ENCODE measurements around the gene ENPEP.
"Not testable (repeated sequence)": the region's sequence is repeated elsewhere in the genome, so short reads cannot be mapped to it uniquely, and the experiment has no call there.

ENPEP gene

DNA sequence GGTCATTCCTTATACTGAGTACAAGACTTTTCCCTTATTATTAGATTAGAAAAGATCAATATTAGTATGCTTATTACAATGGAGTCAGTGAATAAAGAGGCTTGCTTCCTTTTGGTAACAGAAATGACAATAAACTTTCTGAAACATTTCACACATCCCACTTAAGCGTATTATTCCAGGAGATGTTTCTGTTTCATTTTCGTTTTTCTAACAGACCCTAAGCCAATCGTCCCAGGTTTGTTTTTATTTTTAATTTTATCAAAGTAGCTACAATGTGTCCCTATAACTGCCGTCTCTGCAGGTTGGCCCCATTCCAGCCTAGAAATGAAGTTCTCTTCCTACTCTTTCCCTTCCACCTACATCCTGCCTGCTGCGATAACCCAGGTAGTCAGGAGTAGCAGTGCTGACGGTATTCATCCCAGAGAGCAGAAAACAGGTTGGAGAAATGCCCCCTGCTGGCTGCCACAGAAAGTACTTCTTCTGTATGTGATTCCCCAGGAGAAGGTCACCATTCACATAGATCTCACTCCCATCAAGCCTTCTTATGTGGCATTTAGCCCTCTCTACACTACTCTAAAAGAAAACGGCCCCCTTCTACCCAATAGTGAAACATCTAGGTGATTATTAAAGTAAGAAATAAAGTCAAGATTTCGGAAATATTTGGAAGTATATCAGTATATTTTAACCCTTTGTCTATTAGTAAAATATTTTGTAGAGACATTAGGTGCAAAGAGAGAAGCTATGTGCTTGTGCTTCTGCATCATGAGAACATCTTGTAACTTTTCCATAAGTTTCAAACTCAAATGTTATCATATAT, 40.4 kb downstream of the ENPEP start:
- FAIRE-seq = peak; percentile 72

DNA sequence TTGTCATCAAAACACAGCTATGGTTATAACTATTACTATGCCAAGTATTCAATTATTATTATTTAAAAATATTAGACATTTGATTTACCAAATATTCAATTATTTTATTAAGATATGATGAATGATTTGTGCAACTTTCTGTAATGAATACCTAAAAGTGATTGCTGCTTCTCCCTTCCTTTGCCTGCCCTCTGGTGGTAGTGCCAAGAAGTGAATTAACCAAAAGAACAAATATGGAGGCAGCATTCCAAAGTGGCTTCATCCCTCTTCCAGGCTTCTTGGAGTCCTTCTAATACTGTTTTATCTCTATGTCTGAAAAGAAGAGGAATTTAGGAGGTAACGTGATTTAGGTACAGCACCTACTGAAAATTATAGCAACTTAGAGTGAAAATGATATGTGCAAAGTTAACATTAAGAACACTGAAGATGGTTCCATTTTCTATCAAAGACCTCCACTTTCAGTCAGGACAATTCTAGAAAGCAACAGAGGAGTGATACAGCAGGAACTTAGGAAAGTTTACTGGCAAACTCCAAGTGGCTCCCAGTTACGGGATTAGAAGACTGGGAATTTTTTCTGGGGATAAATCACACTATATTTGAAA, 43.0 kb downstream of the ENPEP start:
- no peak for FAIRE-seq
- DNase-seq (ENCODE audit: insufficient read length, low spot score) = no peak

More for the DNA sequence above, 40.4 kb downstream of the ENPEP start:
- peak; percentile 66 for DNase-seq (ENCODE audit: insufficient read length, low spot score)

DNA sequence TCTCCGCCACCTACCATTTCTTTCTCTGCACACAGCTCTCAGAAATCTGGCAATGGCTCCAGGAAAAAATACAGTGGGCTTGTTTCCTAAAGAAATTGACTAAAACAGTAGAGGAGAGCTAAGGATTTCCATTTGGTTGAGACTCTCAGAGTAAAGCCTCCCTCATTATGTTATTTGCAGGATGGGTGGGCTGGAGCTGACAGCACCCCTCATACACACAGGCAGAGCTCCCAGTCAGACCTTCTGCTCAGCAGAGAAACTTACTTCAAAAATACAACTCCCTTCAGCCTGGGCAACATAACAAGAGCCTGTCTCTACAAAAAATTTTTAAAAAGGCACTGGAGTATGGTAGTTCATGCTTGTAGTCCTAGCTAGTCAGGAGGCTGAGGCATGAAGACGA, 44.9 kb downstream of the ENPEP start:
- no peak for FAIRE-seq

GRCh38 chr4:110526589-110526988, 50.6 kb downstream of the ENPEP start:
- FAIRE-seq = no peak
- no peak for DNase-seq (ENCODE audit: insufficient read length, low spot score)

More for the DNA sequence above, 44.9 kb downstream of the ENPEP start:
- DNase-seq (ENCODE audit: insufficient read length, low spot score) = no peak

DNA sequence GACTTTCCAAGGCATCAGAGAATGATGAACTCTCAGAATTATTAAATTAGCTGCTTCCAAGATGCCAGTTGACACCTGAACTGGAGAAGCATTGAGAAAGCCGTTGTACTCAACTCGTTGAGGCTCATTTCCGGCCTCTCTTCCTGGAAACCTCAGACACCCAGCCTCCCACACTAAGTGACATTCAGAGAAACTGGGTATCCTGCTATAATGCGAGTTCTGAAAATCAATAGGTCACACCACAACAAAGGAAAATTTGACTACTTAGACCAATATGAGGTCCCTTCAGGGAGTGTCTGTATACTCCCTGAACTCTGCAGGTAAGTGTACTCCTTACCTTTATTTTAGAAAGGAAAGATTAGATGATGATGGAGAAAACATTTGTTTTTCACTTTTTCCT, 51.2 kb downstream of the ENPEP start:
- FAIRE-seq (no peak), DNase-seq (ENCODE audit: insufficient read length, low spot score) (no peak)

DNA sequence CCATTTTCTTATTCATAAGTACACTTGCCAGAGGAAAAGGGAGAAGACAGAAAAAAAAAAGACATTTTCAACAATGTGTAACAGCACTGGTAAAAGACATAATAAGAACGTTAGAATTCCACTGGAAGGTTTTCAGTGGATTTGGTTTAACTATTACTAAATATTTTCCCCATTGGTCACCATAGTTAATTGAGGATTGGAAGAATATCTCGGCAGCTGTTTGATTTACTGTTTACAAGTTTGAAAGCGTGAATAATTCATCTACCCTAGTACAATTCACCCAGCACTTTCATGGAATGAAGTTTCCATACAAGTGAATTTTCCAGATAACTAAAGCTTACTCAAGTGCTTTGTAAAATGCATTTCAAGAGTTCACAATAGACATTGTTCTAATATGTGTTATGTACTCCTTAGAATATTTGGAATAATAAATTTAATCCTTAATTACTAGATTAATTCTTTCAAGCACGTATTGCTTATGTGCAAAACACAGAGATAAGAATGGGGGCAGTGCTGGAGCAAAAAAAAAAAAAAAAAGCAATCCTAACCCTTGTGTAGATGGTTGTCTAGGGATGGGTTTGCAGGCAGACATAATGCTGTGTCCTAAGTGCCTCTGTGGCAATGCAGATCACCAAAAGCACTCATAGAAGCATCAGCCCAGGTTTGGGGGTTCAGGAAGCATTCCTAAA, 57.1 kb downstream of the ENPEP start:
- DNase-seq (ENCODE audit: insufficient read length, low spot score) (no peak), FAIRE-seq (no peak)

DNA sequence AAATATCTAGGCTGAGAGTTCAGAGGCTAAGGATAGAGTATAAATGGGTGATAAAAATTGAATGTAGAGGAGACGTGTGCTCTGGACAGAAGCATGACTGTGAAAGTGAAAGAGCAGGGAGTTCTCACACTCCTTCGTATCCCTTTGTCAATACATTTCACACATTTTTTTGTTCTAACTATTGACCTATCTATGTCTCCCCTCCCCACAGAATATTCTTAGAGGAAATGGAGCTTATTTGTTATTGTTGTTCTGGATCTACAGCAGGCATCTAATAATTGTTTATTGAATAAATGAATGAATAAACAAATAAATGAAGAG, 57.6 kb downstream of the ENPEP start:
- FAIRE-seq (no peak), DNase-seq (ENCODE audit: insufficient read length, low spot score) (no peak)

GRCh38 chr4:110533940-110534339, 58.0 kb downstream of the ENPEP start:
- DNase-seq (ENCODE audit: insufficient read length, low spot score) (peak; percentile 65), FAIRE-seq (no peak)

- DNase-seq (ENCODE audit: insufficient read length, low spot score) = no peak
- FAIRE-seq = no peak
Measured at GRCh38 chr4:110540581-110540980, 64.6 kb downstream of the ENPEP start.

DNA sequence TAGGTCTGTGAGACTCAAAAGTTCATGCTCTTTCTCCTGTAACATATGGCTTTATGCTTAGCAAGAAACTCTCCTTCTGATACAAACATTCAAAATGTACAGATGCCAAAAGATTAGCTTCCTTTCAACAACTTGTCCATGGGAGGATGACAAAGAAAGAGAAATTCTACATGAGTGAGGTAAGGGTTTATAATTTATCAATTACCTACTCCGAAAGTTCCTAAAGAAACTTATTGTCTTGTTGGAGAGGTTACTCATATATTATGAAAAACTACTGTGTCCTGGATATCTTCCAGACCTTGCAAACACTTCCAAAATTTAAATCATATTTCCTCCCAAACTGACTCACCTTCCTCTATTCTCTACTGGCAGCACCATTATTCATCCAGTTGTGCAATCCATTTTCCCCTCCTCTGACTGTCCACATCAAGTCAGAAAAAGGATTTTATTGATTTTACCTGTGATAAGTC, 65.1 kb downstream of the ENPEP start:
- FAIRE-seq (no peak), DNase-seq (ENCODE audit: insufficient read length, low spot score) (no peak)

DNA sequence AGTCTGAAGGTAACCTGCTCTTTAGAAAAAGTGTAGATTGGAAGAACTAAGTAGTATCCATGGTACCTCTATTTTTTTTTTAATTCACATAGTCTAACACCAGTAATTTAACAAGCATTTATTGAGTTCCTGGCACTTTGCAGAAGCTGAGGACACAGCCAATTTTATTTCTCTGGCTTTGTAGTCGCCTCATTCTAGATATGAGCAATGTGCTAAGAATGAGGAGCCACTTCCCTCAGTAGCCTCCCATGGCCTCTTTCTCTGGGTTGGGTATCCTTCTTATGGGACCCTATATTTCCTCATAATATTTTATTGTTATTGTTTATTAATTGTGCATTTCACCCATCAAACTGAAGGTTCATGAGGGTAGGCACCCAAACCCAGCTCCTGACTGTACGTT, 67.6 kb downstream of the ENPEP start:
- DNase-seq (ENCODE audit: insufficient read length, low spot score) (no peak), FAIRE-seq (no peak)

DNA sequence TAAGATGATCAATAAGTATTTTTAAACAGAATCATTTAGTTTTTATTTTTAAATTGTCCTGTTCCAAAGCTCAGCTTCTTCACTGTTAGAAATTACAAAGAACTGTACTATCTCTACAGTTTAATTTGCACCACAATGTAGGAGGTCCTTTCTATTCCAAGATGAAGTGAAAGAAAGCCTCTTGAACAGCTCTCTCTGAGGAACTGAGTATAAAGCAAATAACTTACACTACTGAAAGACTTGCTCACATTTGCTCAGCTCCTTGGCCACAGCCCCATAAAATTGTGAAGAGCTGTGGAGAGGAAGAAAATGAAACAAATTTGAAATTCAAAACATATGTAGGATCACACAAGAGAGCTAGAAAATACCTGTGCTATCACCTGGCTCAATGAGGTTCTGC, 68.6 kb downstream of the ENPEP start:
- FAIRE-seq = no peak
- no peak for DNase-seq (ENCODE audit: insufficient read length, low spot score)

- peak; percentile 9 for FAIRE-seq
Measured at GRCh38 chr4:110550260-110550659, 74.3 kb downstream of the ENPEP start.

DNA sequence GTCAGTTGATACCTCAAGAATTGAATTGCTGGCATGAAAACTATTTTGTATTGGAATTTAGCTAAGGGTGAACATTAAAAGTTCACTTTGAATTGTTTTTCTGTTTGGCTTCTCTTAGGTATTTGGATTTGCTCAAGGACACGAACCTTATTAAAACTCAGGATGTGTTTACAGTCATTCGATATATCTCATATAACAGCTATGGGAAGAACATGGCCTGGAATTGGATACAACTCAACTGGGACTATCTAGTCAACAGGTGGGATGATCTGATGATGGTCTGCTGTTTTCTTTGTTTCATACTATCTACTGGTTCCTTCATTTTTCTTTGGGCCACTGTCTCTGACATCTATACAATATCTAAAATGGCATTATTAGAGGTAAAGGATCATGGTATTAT, 77.2 kb downstream of the ENPEP start:
- DNase-seq (ENCODE audit: insufficient read length, low spot score) (no peak), FAIRE-seq (no peak)

More at GRCh38 chr4:110550260-110550659, 74.3 kb downstream of the ENPEP start:
- no peak for DNase-seq (ENCODE audit: insufficient read length, low spot score)

- DNase-seq (ENCODE audit: insufficient read length, low spot score) (no peak), FAIRE-seq (no peak)
Measured at GRCh38 chr4:110567214-110567613, 91.3 kb downstream of the ENPEP start.

GRCh38 chr4:110576696-110577095, 100.7 kb downstream of the ENPEP start:
- not testable (repeated sequence) for FAIRE-seq; DNase-seq (ENCODE audit: insufficient read length, low spot score)

DNA sequence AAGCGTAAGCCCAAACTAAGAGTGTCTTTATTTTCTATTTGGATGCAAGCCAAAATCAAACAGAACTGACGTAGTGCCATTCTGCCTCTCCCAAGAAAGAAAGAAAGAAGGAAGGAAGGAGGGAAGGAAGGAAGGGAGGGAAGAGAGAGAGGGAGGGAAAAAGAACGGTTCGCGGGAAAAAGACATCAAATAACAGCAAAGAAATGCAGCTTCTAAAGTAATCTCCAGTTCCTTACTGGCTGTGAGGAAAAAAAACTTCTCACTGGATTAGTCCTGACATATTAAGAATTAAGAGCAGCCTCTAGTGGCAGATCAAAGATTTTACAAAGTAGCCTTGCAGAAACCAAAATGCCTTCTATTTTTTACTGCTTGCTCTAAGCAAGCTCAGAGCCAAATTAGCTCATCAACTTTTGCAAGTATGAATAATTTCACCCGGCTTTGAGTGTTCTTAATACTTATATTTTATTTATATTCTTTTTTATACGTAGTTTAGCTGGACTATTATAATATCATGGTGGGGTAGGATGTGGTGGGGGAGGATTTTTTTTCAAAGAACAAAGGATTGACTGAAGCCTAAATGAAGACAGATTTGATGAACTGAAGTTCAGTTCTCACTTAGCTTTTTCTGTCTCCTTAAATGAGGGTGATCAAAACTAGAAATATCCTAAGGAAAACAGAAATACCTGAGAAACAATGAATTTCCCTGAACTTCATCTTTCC, 110.3 kb downstream of the ENPEP start:
- FAIRE-seq (no peak), DNase-seq (ENCODE audit: insufficient read length, low spot score) (peak; percentile 73)

- no peak for DNase-seq (ENCODE audit: insufficient read length, low spot score)
- FAIRE-seq = no peak
Measured at GRCh38 chr4:110587666-110588285, 111.8 kb downstream of the ENPEP start.

DNA sequence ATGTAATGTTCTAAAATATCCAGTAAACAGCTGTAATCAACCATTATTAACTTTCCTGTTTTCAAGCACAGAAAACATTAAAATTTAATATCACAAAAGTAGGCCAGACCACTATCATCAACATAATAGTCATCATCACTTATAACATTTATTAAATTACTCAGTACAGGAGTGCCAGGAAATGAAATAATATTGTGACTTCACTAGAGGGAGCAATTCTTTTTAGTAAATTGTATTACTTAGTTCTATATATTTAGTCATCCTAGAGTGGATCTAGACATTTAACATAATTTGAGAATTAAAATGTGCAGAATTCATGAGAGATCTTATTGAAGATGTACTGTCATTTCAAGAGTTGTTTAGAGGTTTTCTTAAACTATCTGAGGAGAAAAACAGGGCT, 113.3 kb downstream of the ENPEP start:
- DNase-seq (ENCODE audit: insufficient read length, low spot score) (no peak), FAIRE-seq (no peak)

DNA sequence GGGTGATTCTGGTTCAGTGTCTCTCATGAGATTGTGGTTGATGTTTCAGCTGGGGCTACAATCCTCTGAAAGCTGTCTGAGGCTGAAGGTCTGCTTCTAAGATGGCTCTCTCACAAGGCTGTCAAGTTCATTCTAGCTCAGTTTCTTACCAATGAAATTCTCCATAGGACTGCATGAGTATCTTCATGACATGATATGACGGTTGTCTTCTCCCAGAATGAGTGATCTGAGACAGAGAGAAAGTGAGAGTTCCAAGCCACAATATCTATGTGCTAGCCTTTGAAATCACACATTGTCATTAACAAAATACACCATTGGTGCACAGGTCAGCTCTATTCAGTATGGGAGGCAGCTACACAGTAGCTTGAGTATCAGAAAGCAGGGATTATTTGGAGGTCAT, 119.6 kb downstream of the ENPEP start:
- FAIRE-seq (no peak), DNase-seq (ENCODE audit: insufficient read length, low spot score) (no peak)

DNA sequence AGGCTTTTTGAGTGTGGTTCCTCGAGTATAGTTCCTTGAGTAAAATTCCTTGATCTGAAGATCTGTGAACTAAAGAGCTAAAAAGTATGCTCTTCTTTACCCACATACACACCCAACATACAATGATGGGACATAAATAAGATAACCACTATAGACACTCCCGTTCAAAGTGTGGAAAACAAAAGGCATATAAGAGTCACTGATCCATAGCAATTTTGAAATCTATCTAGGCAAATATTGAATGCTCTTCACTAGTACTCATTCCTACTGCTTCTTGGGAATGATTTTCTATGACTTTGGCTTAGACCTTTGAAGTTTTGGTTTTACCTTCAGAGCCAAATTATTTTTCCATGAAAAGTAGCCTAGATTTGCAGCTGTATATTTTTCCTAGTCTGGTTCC, 120.5 kb downstream of the ENPEP start:
- FAIRE-seq (no peak), DNase-seq (ENCODE audit: insufficient read length, low spot score) (no peak)

All from HTR-8/SVneo (cell line).